HL-60/S4 (cell line): Measurements from ENCODE around the gene ZFP28.

ENCODE experiments used
- in situ Hi-C: fragments of 300-500 bp; cut with MboI; formaldehyde crosslinking; loops from 2 replicates; pipeline ENCODE4 v1.14.3; 2022; ENCODE audit warnings: low sequenced_read_pairs

Gene ZFP28

DNA sequence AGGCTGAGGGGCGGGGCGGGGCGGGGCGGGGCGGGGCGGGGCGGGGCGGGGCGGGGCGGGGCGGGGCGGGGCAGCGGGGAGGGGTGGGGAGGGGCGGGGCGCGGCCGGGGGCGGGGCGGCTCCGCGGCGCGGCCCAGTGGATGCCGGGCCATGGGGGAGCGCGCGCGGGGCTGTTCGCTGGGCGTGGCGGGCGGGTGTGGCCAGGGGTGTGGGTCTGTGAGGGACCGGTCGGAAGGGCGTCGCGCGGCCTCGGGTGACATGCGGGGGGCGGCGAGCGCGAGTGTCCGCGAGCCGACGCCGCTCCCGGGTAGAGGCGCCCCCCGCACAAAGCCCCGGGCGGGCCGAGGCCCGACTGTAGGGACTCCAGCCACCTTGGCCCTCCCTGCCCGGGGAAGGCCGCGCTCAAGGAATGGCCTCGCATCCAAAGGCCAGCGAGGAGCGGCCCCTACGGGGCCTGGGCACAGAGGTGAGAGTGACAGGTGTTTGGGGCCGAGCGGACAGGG, at the start of gene ZFP28:
ZFP28 (plus strand) TSS at position 188 of the 503 bp plus-strand sequence; CDS start at position 259, 71 bp downstream.
- in situ Hi-C loops: no loop called here

GRCh38 chr19:56491399-56491798, 47.3 kb upstream of the ZFP28 start:
- in situ Hi-C loops: no loop called here

GRCh38 chr19:56504581-56504980, 34.2 kb upstream of the ZFP28 start:
- in situ Hi-C loops: no loop called here

GRCh38 chr19:56507446-56508289, 31.1 kb upstream of the ZFP28 start, which contains the start of gene ZNF471:
ZNF471 (plus strand) TSS chr19:56507855; CDS start chr19:56511572, 3,717 bp downstream.
- in situ Hi-C loops: no loop called here

- in situ Hi-C loops: no loop called here
Measured at GRCh38 chr19:56508290-56508778, 30.4 kb upstream of the ZFP28 start.

DNA sequence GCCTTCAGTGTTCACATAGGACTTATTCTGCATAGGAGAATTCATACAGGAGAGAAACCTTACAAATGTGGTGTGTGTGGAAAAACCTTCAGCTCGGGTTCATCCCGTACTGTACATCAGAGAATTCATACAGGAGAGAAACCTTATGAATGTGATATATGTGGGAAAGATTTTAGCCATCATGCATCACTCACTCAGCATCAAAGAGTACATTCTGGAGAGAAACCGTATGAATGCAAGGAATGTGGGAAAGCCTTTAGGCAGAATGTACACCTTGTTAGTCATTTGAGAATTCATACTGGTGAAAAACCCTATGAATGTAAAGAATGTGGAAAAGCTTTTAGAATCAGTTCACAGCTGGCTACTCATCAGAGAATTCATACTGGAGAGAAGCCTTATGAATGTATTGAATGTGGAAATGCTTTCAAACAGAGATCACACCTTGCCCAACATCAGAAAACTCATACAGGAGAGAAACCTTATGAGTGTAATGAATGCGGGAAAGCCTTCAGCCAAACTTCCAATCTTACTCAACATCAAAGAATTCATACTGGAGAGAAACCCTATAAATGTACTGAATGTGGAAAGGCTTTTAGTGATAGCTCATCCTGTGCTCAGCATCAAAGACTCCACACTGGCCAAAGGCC, 13.4 kb upstream of the ZFP28 start:
- in situ Hi-C loops: no loop called here

- in situ Hi-C loops: no loop called here
Measured at GRCh38 chr19:56537442-56537841, 1.3 kb upstream of the ZFP28 start.

DNA sequence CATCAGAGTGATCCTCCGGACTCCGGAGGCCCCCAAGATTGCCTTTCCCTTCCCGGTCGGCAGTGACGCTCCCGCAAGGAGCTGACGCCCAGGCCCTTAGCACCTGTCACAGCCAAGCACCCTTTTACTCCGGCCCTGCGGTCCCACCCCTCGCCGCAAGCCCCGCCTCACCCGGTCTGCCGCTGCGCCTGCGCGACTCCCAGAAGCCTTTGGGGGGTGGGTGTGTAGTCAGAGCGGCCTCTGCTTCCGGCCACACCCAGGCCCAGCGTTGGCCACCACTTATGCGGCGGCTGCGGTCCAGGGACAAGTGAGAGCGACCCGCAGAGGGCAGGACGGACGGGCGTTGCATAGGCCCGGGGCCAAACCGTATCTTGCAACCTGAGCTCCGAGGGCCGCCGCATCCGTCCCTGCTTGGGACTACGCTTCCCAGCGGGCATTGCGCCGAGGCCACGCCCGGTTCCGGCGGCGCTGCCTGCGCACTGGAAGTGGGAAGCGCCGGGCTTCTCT, 441 bp upstream of the ZFP28 start:
- in situ Hi-C loops: no loop called here

GRCh38 chr19:56543776-56544175, 5.0 kb downstream of the ZFP28 start:
- in situ Hi-C loops: no loop called here

- in situ Hi-C loops: no loop called here
Measured at GRCh38 chr19:56547535-56547934, 8.8 kb downstream of the ZFP28 start.

DNA sequence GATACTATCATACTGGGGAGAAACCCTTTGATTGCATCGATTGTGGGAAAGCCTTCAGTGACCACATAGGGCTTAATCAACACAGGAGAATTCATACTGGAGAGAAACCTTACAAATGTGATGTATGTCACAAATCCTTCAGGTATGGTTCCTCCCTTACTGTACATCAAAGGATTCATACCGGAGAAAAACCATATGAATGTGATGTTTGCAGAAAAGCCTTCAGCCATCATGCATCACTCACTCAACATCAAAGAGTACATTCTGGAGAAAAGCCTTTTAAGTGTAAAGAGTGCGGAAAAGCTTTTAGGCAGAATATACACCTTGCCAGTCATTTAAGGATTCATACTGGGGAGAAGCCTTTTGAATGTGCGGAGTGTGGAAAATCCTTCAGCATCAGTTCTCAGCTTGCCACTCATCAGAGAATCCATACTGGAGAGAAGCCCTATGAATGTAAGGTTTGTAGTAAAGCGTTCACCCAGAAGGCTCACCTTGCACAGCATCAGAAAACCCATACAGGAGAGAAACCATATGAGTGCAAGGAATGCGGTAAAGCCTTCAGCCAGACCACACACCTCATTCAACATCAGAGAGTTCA, 15.6 kb downstream of the ZFP28 start:
- in situ Hi-C loops: no loop called here

- in situ Hi-C loops: no loop called here
Measured at GRCh38 chr19:56562766-56563165, 24.0 kb downstream of the ZFP28 start.

DNA sequence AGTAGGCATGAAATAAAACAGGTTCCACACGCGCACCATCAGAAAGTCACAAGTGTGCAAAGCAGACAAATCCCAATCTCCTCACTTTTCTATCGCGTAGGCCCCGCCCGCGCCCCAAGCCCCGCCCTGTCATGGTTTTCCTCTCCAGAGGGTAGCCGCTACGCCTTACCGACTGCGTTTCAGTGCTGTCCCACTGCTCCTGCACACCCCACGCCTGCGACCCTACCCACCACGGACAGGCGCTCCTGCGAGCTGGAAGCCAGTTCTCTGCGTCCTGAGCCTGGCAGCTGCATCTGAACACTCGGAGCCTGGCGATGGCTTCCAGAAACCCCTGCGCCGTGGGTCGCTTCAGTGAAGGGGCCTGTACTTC, 28.1 kb downstream of the ZFP28 start:
- in situ Hi-C loops: no loop called here

GRCh38 chr19:56567274-56568120, 28.7 kb downstream of the ZFP28 start, which contains the start of gene ZNF470:
ZNF470 (plus strand) TSS chr19:56567468; CDS start chr19:56570312, 2,844 bp downstream.
- in situ Hi-C loops: no loop called here

DNA sequence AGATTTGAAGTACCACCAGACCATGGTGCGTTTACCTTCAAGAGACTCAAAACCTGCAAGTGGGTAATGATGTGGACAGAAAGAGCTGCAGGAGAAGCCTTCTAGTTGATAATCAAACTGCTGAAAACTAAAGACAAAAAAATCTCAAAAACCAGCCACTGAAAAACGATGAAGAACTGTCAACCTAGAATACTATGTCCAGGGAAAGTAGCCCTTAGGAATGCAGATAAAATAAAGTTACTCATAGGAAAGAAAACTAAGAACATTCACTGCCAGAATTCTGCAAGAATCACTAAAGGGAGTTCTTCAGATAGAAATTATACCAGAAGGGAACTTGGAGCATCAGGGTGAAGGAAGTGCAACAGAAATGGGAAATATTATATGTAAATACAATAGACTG, 33.8 kb downstream of the ZFP28 start:
- in situ Hi-C loops: no loop called here

DNA sequence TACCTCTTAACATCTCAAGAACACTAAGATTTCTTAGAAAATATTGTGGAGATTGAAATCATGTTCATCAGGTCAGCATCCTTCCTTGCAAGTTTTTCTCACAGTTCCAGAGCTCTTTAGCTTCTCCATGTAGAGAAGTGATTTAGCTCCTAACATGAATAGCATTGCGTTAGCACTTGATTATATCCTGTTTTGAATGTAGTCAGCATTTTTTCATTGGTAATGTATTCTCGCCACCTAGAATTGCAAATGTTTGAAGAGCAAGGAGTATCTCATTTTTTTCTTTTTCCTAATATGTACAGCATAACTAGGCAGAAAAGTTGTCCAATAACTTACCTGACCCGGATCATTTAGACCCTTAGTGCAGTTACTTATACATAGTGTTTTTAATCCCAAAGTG, 35.2 kb downstream of the ZFP28 start:
- in situ Hi-C loops: no loop called here

DNA sequence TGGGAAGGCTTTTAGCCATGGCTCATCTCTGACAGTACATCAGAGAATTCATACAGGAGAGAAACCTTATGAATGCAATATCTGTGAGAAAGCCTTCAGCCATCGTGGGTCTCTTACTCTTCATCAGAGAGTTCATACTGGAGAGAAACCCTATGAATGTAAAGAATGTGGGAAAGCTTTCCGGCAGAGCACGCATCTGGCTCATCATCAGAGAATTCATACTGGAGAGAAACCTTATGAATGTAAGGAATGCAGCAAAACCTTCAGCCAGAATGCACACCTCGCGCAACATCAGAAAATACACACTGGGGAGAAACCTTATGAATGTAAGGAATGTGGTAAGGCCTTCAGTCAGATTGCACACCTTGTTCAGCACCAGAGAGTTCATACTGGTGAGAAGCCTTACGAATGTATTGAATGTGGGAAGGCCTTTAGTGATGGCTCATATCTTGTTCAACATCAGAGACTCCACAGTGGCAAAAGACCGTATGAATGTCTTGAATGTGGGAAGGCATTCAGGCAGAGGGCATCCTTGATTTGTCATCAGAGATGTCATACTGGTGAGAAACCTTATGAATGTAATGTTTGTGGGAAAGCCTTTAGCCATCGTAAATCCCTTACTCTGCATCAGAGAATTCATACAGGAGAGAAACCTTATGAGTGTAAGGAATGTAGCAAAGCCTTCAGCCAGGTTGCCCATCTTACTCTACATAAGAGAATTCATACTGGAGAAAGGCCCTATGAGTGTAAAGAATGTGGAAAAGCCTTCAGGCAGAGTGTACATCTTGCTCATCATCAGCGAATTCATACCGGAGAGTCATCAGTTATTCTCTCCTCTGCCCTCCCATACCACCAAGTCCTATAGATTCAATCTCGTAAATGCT, 39.2 kb downstream of the ZFP28 start:
- in situ Hi-C loops: no loop called here

DNA sequence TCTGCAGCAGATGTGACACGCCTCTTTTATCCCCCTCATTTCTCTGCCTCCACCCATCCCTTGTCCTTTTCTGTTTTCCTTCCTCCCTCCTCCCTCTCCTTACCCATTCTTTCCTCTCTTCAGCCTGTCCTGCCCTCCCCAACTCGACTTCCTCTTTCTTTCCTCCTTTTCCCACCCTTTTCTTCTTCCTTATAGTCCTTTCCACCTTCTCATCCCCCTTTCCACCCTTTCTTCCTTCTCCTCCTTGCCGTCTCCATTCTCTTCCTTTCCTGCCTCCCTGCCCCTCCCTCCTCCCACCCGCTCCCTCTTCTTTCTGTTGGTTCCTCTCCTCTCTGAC, 55.7 kb downstream of the ZFP28 start:
- in situ Hi-C loops: no loop called here

DNA sequence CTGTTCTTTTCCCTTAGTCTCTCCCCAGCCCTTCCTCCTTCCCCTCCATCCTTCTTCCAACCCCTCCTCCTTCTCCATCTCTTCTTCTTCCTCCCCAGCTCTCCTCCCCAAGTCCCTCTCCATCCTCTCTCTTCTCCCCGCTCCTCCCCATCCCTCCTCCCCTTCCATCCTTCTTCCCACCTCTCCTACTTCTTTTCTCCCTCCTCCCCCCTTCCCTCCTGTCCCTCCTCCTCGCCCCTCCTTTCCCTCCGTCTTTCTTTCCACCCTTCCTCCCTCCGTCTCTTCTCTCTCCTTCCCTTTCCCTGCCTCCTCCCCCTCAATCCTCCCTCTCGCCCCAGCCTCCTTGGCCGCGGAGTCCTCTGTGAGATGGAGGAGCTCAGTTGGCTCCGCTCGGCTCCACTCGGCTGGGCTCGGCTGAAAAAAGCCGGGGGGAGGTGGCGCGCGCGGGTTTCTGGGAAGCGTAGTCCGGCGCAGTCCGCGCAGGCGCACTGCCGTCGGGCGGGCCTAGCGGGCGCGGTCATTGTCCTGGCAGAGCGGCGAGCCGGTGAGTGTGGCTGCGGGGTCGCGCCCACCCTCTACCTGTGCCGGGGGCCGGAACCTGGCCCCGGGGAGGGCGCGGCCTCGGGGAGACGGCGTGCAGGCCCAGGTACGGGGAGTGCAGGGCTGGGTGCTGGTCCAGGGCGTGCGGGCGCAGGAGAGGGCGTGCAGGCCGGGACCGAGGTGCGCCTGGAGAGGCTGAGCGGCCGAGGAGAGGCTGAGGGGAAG, 56.2 kb downstream of the ZFP28 start, which contains the start of gene ZNF71:
ZNF71 (plus strand) TSS at position 520 of the 765 bp plus-strand sequence. CDS start 6,257 bp downstream, outside the sequence.
- in situ Hi-C loops: no loop called here
